Caco-2 (cell line): ENCODE data around the gene PTAFR. TPM values are rescaled to one million over a fixed set of nuclear protein-coding genes. Genes with fewer than 3 reads are reported as not detected.

Experiments used
- BruUV-seq: library from RNA; stranded (reverse); fragments of 400-500 nt; replicated peaks from 2 replicates; lab custom pipeline; 2021; lab: Mats Ljungman, UMichigan
- CTCF ChIA-PET: fragments of 300-600 bp; sonication (Branson Sonifier 250); formaldehyde crosslinking; loops from one replicate; lab custom pipeline; 2022; ENCODE audit warnings: antibody characterized with exemption; lab: Charles Lee
- POLR2A ChIA-PET: fragments of 300-600 bp; sonication (Branson Sonifier 250); formaldehyde crosslinking; loops from one replicate; lab custom pipeline; 2022; ENCODE audit warnings: antibody characterized with exemption; lab: Charles Lee
- DNase-seq, 2 experiments: peaks; one replicate each; pipeline versions ENCODE4 v3.0.0 to v3.0.0-alpha.2; 2020 to 2022
- H3K27me3 ChIP-seq: replicated peaks from 2 replicates; pipeline ENCODE4 v1.6.0; 2011; ENCODE audit warnings: low read length; ENCODE audit not compliant: control insufficient read depth, insufficient read depth
- H3K36me3 ChIP-seq: 2 replicates; pipeline ENCODE4 v1.5.1; 2011; ENCODE audit warnings: low read length; ENCODE audit not compliant: control insufficient read depth, insufficient read depth
- H3K4me1 ChIP-seq: fragments of 250-450 bp; sonication (Bioruptor Pico); 2 replicates; pipeline ENCODE4 v1.5.1; 2020; ENCODE audit warnings: mild to moderate bottlenecking
- H3K4me3 ChIP-seq: 2 replicates; pipeline ENCODE4 v1.5.1; 2011; ENCODE audit warnings: low read depth, mild to moderate bottlenecking, control low read depth, low read length
- H3K9me3 ChIP-seq: fragments of 250-450 bp; sonication (Bioruptor Pico); 2 replicates; pipeline ENCODE4 v1.5.1; 2020; ENCODE audit warnings: mild to moderate bottlenecking, moderate library complexity
- H3K27ac Mint-ChIP-seq: one replicate; pipeline ENCODE4 v1.8.0; 2022; ENCODE audit warnings: mixed read lengths; ENCODE audit not compliant: unreplicated experiment
- H3K27me3 Mint-ChIP-seq: one replicate; pipeline ENCODE4 v1.8.0; 2022; ENCODE audit warnings: mixed read lengths; ENCODE audit not compliant: insufficient read depth, unreplicated experiment
- H3K36me3 Mint-ChIP-seq: one replicate; pipeline ENCODE4 v1.8.0; 2022; ENCODE audit warnings: mild to moderate bottlenecking, mixed read lengths; ENCODE audit not compliant: insufficient read depth, unreplicated experiment
- H3K4me1 Mint-ChIP-seq: one replicate; pipeline ENCODE4 v1.8.0; 2022; ENCODE audit warnings: low read depth, mixed read lengths; ENCODE audit not compliant: unreplicated experiment
- H3K4me3 Mint-ChIP-seq: one replicate; pipeline ENCODE4 v1.8.0; 2022; ENCODE audit warnings: mild to moderate bottlenecking, moderate library complexity, mixed read lengths; ENCODE audit not compliant: unreplicated experiment
- H3K9me3 Mint-ChIP-seq: one replicate; pipeline ENCODE4 v1.8.0; 2022; ENCODE audit warnings: mixed read lengths; ENCODE audit not compliant: unreplicated experiment
- intact Hi-C: fragments of 100-400 bp; cut with micrococcal nuclease; formaldehyde crosslinking; loops from one replicate; pipeline ENCODE4 v1.10.0; 2022; ENCODE audit not compliant: unreplicated experiment
- total RNA-seq: library from RNA; stranded (reverse); gene quantifications from 2 replicates; pipeline ENCODE4 v1.2.3, GENCODE V29; 2022
- TF ChIP-seq, protein P1 (sequence below), 2 experiments: fragments of 200-600 bp in 1 of 2; IDR thresholded peaks; 1 replicate in 1 of 2; 2 replicates in 1 of 2; pipeline versions ENCODE4 v1.5.1 to v1.8.0; 2011 to 2022; ENCODE audit warnings: antibody characterized with exemption in 1 of 2, control low read depth in 1 of 2, inconsistent platforms in 1 of 2, low read depth in 1 of 2, low read length in 1 of 2, mild to moderate bottlenecking in 1 of 2, moderate library complexity in 1 of 2; ENCODE audit not compliant: insufficient read depth in 1 of 2, severe bottlenecking in 1 of 2, unreplicated experiment in 1 of 2

PTAFR gene
- total RNA-seq, 1 experiment from 2014 or later, result 0.32 TPM

DNA sequence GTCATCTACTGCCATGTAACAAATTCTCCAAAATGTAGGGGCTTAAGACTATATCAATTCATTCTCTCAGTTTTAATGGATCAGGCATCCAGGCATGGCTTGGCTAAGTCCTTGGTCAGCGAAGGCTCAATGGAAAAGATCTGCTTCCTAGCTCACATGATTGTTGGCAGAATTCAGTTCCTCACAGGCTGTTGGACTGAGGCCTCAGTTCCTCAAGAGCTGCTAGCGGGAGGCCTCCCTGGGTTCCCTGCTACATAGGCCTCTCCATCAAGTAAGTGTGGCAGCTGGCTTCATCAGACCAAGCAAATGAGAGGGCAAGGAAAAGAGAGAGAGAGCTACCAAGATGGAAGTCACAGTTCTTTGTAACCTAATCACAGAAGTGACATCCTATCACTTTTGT, 68.5 kb downstream of the PTAFR start:
- intact Hi-C loops, result no loop called here
- Mint-ChIP-seq H3K27ac (no peak overlapping the region), H3K27me3 (no peaks in the 10 kb centered on the region), H3K4me1 (no peaks in the 10 kb centered on the region), H3K36me3 (no peaks in the 10 kb centered on the region), H3K9me3 (no peaks in the 10 kb centered on the region), H3K4me3 (no peak overlapping the region)
- CTCF ChIA-PET, result no interaction called here
- Histone ChIP-seq H3K4me1 (no peaks in the 10 kb centered on the region), H3K36me3 (no peaks in the 10 kb centered on the region), H3K9me3 (no peaks in the 10 kb centered on the region), H3K27me3 (no peaks in the 10 kb centered on the region), H3K4me3 (no peak overlapping the region)
- TF ChIP-seq, protein P1, sequence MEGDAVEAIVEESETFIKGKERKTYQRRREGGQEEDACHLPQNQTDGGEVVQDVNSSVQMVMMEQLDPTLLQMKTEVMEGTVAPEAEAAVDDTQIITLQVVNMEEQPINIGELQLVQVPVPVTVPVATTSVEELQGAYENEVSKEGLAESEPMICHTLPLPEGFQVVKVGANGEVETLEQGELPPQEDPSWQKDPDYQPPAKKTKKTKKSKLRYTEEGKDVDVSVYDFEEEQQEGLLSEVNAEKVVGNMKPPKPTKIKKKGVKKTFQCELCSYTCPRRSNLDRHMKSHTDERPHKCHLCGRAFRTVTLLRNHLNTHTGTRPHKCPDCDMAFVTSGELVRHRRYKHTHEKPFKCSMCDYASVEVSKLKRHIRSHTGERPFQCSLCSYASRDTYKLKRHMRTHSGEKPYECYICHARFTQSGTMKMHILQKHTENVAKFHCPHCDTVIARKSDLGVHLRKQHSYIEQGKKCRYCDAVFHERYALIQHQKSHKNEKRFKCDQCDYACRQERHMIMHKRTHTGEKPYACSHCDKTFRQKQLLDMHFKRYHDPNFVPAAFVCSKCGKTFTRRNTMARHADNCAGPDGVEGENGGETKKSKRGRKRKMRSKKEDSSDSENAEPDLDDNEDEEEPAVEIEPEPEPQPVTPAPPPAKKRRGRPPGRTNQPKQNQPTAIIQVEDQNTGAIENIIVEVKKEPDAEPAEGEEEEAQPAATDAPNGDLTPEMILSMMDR (IDR thresholded peaks at IDR 0.05; ENCODE audit: insufficient read depth in 1 of 2, low read depth in 1 of 2, low read length in 1 of 2, severe bottlenecking in 1 of 2, unreplicated experiment in 1 of 2), result no peak
- no TSS peak for BruUV-seq
- POLR2A ChIA-PET, result no interaction called here
- DNase-seq, result no peak

GRCh38 chr1:28104866-28105467, 71.5 kb downstream of the PTAFR start:
- TF ChIP-seq, protein P1 (IDR thresholded peaks at IDR 0.05; ENCODE audit: insufficient read depth in 1 of 2, low read depth in 1 of 2, low read length in 1 of 2, severe bottlenecking in 1 of 2, unreplicated experiment in 1 of 2), result no peak
- Mint-ChIP-seq H3K4me1 (no peaks in the 10 kb centered on the region), H3K9me3 (no peaks in the 10 kb centered on the region), H3K36me3 (no peaks in the 10 kb centered on the region), H3K4me3 (peak overlapping the region; percentile 39), H3K27me3 (no peaks in the 10 kb centered on the region), H3K27ac (no peak overlapping the region)
- BruUV-seq, result no TSS peak
- Histone ChIP-seq H3K36me3 (no peaks in the 10 kb centered on the region), H3K9me3 (no peaks in the 10 kb centered on the region), H3K4me1 (no peaks in the 10 kb centered on the region), H3K4me3 (no peak overlapping the region), H3K27me3 (no peaks in the 10 kb centered on the region)
- intact Hi-C loops, result no loop called here
- ChIA-PET CTCF (interaction anchor here (1.1 kb wide), 1 partner anchor 13 kb away, joined by 3 read pairs; no protein-coding TSS in a partner anchor), POLR2A (interaction anchor here (1.1 kb wide), 1 partner anchor 17 kb away, joined by 3 read pairs; the partner anchor contains the start of gene EYA3)
- DNase-seq, result peak; percentile 30 to 55

DNA sequence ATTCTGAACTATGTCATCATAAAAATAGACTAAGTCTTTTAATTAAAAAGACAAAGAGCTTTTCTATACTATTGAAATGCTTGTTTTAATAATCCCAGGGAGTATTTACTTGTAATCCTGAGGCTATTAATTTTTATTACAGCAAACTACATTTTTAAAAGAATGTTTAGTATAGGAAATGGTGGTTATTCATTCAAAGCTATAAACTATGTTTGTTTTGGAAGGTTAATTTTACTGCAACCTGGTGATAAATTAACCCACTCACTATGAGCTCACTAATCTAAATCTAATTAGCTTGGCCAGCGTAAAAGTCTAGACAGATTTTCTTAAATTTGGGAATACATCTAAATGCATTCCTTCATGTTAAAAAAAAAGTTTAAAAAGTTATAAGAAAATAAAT, 74.3 kb downstream of the PTAFR start:
- Mint-ChIP-seq H3K9me3 (no peaks in the 10 kb centered on the region), H3K4me1 (no peaks in the 10 kb centered on the region), H3K27ac (no peak overlapping the region), H3K36me3 (no peaks in the 10 kb centered on the region), H3K4me3 (no peak overlapping the region), H3K27me3 (no peaks in the 10 kb centered on the region)
- Histone ChIP-seq H3K27me3 (no peaks in the 10 kb centered on the region), H3K36me3 (no peaks in the 10 kb centered on the region), H3K9me3 (no peaks in the 10 kb centered on the region), H3K4me1 (no peaks in the 10 kb centered on the region), H3K4me3 (no peak overlapping the region)
- ChIA-PET POLR2A (interaction anchor here (0.6 kb wide), 1 partner anchor 124 kb away, joined by 3 read pairs; no protein-coding TSS in a partner anchor), CTCF (interaction anchor here (0.6 kb wide), 1 partner anchor 204 kb away, joined by 3 read pairs; no protein-coding TSS in a partner anchor)
- no peak for DNase-seq
- no TSS peak for BruUV-seq
- intact Hi-C loops, result no loop called here
- TF ChIP-seq, protein P1 (IDR thresholded peaks at IDR 0.05; ENCODE audit: insufficient read depth in 1 of 2, low read depth in 1 of 2, low read length in 1 of 2, severe bottlenecking in 1 of 2, unreplicated experiment in 1 of 2), result no peak
